ENCODE results near the gene HES4.
"Not testable (repeated sequence)": the region's sequence is repeated elsewhere in the genome, so short reads cannot be mapped to it uniquely, and the experiment has no call there.

HES4 gene

GRCh38 chr1:982765-983436, 17.0 kb downstream of the HES4 start:
- H3K4me3 ChIP-seq (ENCODE audit: low read depth, low read length), result no peak overlapping the region
- DNase-seq (ENCODE audit: low read depth), result no peak

DNA sequence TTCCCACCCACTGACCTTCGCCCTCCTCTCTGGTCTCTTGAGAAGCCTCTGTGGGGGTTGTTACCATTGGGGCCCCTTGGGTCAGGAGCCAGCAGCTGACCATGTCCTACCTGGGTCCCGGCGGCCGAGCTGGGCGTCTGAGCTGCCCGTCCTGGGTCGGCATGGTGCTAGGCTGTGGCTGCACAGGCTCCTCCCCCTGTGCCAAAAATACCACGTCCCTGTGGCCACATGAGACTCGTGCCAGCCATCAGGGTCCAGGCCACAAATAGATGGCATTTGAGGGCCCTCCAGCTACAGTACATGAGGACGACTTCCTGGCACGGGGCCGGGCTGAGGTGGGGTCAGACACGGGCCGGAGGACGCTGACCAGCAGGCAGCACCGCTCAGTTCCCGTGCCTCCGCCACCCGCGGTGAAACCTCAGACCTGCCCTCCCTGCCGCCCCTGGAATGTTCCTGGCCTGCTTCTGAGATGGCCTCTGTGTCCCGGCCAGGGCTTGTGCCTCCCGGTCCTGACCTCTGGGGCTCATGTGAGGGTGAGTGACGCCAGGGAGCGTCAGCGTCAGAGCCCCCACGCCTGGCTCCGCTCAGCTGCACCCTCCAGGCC, 17.8 kb downstream of the HES4 start, which contains the start of gene PERM1:
Gene PERM1, minus strand, starts transcription at position 139 of the 604 bp plus-strand sequence. CDS start 1,064 bp downstream, outside the sequence.
- no peak within 1 kb of the TSS for H3K4me3 ChIP-seq (ENCODE audit: low read depth, low read length)
- DNase-seq (ENCODE audit: low read depth), result no peak

- DNase-seq (ENCODE audit: low read depth), result no peak
- no peak overlapping the region for H3K4me3 ChIP-seq (ENCODE audit: low read depth, low read length)
Measured at GRCh38 chr1:981491-981954, 18.4 kb downstream of the HES4 start.

GRCh38 chr1:980602-981395, 19.1 kb downstream of the HES4 start:
- DNase-seq (ENCODE audit: low read depth), result no peak
- no peak overlapping the region for H3K4me3 ChIP-seq (ENCODE audit: low read depth, low read length)

DNA sequence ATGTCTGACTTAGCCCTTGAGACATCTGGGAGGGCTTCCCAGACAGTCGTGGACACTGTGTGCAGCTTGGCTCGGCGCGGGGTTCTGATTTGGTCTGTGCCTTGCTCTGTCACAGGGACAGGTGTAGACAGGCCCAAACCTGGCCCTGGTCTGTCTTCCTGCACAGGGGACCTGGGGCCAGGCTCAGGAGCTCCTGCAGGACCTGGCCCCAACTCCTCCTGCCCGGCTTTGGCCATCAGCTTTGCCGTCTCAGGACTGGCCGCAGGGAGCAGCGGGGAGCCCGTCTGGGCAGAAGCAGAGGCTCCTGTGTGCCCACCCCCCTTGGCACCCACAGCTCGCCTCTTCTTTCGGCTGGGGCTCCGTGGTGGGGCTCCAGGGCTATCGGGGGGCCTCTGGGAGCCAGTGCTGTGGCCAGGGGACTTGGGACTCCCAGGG, 19.7 kb downstream of the HES4 start:
- DNase-seq (ENCODE audit: low read depth), result no peak
- no peak overlapping the region for H3K4me3 ChIP-seq (ENCODE audit: low read depth, low read length)

GRCh38 chr1:979744-980072, 20.2 kb downstream of the HES4 start:
- no peak for DNase-seq (ENCODE audit: low read depth)
- no peak overlapping the region for H3K4me3 ChIP-seq (ENCODE audit: low read depth, low read length)

GRCh38 chr1:978835-979743, 20.8 kb downstream of the HES4 start:
- DNase-seq (ENCODE audit: low read depth), result no peak
- H3K4me3 ChIP-seq (ENCODE audit: low read depth, low read length), result no peak overlapping the region

- no peak for DNase-seq (ENCODE audit: low read depth)
Measured at GRCh38 chr1:978069-978834, 21.6 kb downstream of the HES4 start.

DNA sequence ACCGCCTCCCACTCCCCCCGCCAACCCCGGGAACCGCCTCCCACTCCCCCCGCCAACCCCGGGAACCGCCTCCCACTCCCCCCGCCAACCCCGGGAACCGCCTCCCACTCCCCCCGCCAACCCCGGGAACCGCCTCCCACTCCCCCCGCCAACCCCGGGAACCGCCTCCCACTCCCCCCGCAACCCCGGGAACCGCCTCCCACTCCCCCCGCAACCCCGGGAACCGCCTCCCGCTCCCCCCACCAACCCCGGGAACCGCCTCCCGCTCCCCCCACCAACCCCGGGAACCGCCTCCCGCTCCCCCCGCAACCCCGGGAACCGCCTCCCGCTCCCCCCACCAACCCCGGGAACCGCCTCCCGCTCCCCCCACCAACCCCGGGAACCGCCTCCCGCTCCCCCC, 23.1 kb downstream of the HES4 start:
- not testable (repeated sequence) for H3K4me3 ChIP-seq (ENCODE audit: low read depth, low read length); DNase-seq (ENCODE audit: low read depth)

More at GRCh38 chr1:978069-978834, 21.6 kb downstream of the HES4 start:
- no peak overlapping the region for H3K4me3 ChIP-seq (ENCODE audit: low read depth, low read length)

DNA sequence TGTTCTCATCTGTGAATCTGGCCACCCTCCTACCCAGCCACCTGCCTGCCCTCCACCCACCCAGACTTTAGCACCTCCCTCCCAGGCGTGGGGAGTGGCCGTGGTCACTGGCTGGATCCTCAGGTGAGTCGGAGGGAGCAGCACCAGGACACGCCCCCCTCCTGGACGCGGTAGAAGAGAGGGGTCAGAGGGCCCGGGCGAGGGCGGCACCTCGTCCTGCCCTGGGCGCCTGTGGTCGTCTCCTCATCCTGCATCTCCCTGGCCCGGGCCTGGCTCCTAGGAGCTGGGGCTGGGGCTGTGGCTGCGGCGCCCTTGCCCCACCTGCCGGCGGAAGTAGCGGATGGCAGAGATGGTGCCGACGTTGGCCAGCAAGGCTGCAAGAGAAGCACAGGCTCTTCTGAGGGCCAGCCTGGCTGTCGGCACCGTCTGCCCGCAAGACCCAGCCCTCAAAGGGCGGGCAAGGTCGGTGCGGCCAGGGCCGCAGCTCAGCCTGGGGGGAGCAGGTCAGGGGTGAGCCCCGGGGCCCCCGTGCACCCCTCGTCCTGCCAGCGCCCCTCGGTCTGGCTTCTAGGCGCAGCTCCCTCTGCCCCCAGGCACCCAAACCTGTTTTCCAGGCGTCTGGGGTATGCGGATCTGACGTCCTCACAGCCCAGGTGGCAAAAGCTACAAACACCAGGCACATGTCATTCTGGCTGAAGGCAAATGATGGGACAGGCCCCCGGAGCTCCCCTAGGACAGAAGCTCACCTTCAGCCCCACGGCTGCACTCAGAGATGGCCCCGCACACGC, 23.8 kb downstream of the HES4 start:
- DNase-seq (ENCODE audit: low read depth), result no peak

GRCh38 chr1:975365-975764, 24.5 kb downstream of the HES4 start:
- no peak for DNase-seq (ENCODE audit: low read depth)
- H3K4me3 ChIP-seq (ENCODE audit: low read depth, low read length), result no peak overlapping the region

More for the DNA sequence above, 23.8 kb downstream of the HES4 start:
- H3K4me3 ChIP-seq (ENCODE audit: low read depth, low read length), result peak overlapping the region; percentile 20

GRCh38 chr1:974687-975328, 25.1 kb downstream of the HES4 start:
- DNase-seq (ENCODE audit: low read depth), result no peak
- no peak overlapping the region for H3K4me3 ChIP-seq (ENCODE audit: low read depth, low read length)

- no peak overlapping the region for H3K4me3 ChIP-seq (ENCODE audit: low read depth, low read length)
- no peak for DNase-seq (ENCODE audit: low read depth)
Measured at GRCh38 chr1:974293-974640, 25.6 kb downstream of the HES4 start.

GRCh38 chr1:973459-974292, 26.2 kb downstream of the HES4 start:
- no peak for DNase-seq (ENCODE audit: low read depth)
- H3K4me3 ChIP-seq (ENCODE audit: low read depth, low read length), result no peak overlapping the region

DNA sequence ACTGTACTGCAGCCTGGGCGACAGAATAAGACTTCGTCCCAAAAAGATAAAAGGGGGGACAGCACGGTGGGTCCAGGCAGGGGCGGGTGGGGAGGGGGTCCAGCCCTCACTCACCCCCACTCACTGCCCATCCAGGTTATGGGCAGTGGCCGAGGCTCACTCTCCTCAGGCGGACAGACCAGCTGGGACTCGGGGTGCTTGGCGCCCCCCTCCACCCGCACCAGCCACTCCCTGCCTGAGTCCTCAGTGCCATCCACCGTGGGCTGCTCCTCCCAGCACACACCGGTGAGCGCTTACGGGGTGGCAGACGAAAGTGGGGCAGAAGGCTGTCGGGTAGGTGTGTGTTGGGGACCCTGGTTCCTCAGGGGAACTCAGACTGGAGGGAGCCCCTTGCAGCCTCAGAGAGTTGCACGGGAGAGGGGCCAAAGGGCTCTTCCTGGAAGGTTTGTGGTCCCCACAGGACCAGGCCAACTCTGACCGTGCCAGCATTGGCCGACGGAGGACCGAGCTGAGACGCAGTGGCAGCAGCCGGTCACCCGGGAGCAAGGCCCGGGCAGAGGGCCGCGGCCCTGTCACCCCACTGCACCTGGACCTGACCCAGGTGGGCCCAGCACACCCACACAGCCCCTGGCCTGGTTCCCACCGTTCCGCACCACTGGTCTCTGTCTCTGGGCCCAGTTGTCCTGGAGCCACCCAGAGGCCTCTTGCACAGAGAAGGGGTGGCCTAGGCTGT, 27.0 kb downstream of the HES4 start:
- no peak for DNase-seq (ENCODE audit: low read depth)
- no peak overlapping the region for H3K4me3 ChIP-seq (ENCODE audit: low read depth, low read length)

Data from skeletal muscle cell (primary cell).